Endothelial cell of umbilical vein (primary cell): ENCODE measurements around the gene KCTD6. TPM values are rescaled to one million over a fixed set of nuclear protein-coding genes. Genes with fewer than 3 reads are reported as not detected.

Experiments used
- BruUV-seq: library from RNA; stranded (reverse); fragments of 400-500 nt; replicated peaks from 2 replicates; lab custom pipeline; 2021; lab: Mats Ljungman, UMichigan
- CTCF ChIA-PET: fragments of 300-600, 350-600 bp; sonication (Branson Sonifier 250); formaldehyde crosslinking; loops from one replicate; lab custom pipeline; 2021; ENCODE audit warnings: antibody characterized with exemption, inconsistent platforms; lab: Charles Lee
- POLR2A ChIA-PET: fragments of 300-600, 350-600 bp; sonication (Branson Sonifier 250); formaldehyde crosslinking; loops from one replicate; lab custom pipeline; 2021; ENCODE audit warnings: antibody characterized with exemption, inconsistent platforms; lab: Charles Lee
- DNase-seq: peaks from one replicate; pipeline ENCODE4 v3.0.0-alpha.2; 2011; ENCODE audit warnings: low read depth, low spot score
- FAIRE-seq: peaks from 2 replicates; lab custom pipeline; 2011; peaks lifted over from hg19 to GRCh38; lab: Jason Lieb, UNC
- H2AFZ ChIP-seq: 2 replicates; pipeline ENCODE4 v1.6.0; 2012; ENCODE audit warnings: low read depth, low read length, control low read depth, inconsistent platforms
- H3K27ac ChIP-seq: 2 replicates; pipeline ENCODE4 v1.5.1; 2011; ENCODE audit warnings: low read depth, mild to moderate bottlenecking, control low read depth, low read length, moderate library complexity; ENCODE audit not compliant: insufficient read depth
- H3K27me3 ChIP-seq, 2 experiments: 2 replicates each; pipeline versions ENCODE4 v1.6.0 to v1.6.1; 2011; ENCODE audit warnings: low read length in 2 of 2, mixed read lengths in 1 of 2; ENCODE audit not compliant: control insufficient read depth in 2 of 2, insufficient read depth in 2 of 2
- H3K36me3 ChIP-seq, 2 experiments: 2 replicates in 1 of 2; 3 replicates in 1 of 2; pipeline ENCODE4 v1.5.1; 2011; ENCODE audit warnings: low read length in 2 of 2, mild to moderate bottlenecking in 1 of 2, moderate library complexity in 1 of 2; ENCODE audit not compliant: control insufficient read depth in 2 of 2, insufficient read depth in 2 of 2; ENCODE audit errors: extremely low read depth in 1 of 2
- H3K4me1 ChIP-seq: 3 replicates; pipeline ENCODE4 v1.5.1; 2011; ENCODE audit warnings: mild to moderate bottlenecking, low read length; ENCODE audit not compliant: control insufficient read depth, insufficient read depth; ENCODE audit errors: extremely low read depth
- H3K4me2 ChIP-seq: 2 replicates; pipeline ENCODE4 v1.6.1; 2011; ENCODE audit warnings: low read length, control low read depth, mixed read lengths; ENCODE audit not compliant: insufficient read depth
- H3K4me3 ChIP-seq, 3 experiments: fragments of 200-600 bp in 1 of 3; sonication (generic), shearing (Covaris generic) in 1 of 3; replicated peaks in 1 of 3; 2 replicates each; pipeline ENCODE4 v1.5.1; 2011 to 2016; ENCODE audit warnings: control low read depth in 3 of 3, low read length in 3 of 3, mild to moderate bottlenecking in 2 of 3, inconsistent platforms in 1 of 3, low read depth in 1 of 3, moderate library complexity in 1 of 3; ENCODE audit not compliant: insufficient read depth in 1 of 3
- H3K79me2 ChIP-seq: 2 replicates; pipeline ENCODE4 v1.6.0; 2012; ENCODE audit warnings: low read length, inconsistent platforms; ENCODE audit not compliant: control insufficient read depth, insufficient read depth
- H3K9ac ChIP-seq: replicated peaks from 2 replicates; pipeline ENCODE3; 2011; ENCODE audit warnings: low read length, control low read depth; ENCODE audit not compliant: insufficient read depth; ENCODE audit errors: extremely low read depth
- H3K9me1 ChIP-seq: replicated peaks from 3 replicates; pipeline ENCODE4 v1.6.0; 2011; ENCODE audit warnings: mild to moderate bottlenecking, low read length; ENCODE audit not compliant: control insufficient read depth, insufficient read depth; ENCODE audit errors: extremely low read depth
- H3K9me3 ChIP-seq: replicated peaks from 2 replicates; pipeline ENCODE4 v1.5.1; 2012; ENCODE audit warnings: low read length, inconsistent platforms; ENCODE audit not compliant: control insufficient read depth, insufficient read depth
- H4K20me1 ChIP-seq: replicated peaks from 2 replicates; pipeline ENCODE3; 2011; ENCODE audit warnings: mild to moderate bottlenecking, low read length; ENCODE audit not compliant: control insufficient read depth, insufficient read depth; ENCODE audit errors: extremely low read depth
- EZH2 ChIP-seq: IDR thresholded peaks from 2 replicates; pipeline ENCODE4 v1.6.1; 2012; ENCODE audit warnings: borderline replicate concordance, low read depth, mild to moderate bottlenecking, moderate library complexity, low read length, inconsistent platforms; ENCODE audit not compliant: severe bottlenecking
- FOS ChIP-seq: IDR thresholded peaks from 2 replicates; pipeline ENCODE4 v1.6.1; 2011; ENCODE audit warnings: mild to moderate bottlenecking, low read length, moderate library complexity, borderline replicate concordance; ENCODE audit not compliant: insufficient read depth
- GATA2 ChIP-seq: IDR thresholded peaks from 2 replicates; pipeline ENCODE4 v1.7.0; 2011; ENCODE audit warnings: low read depth, mild to moderate bottlenecking, moderate library complexity, mixed read lengths, low read length; ENCODE audit not compliant: insufficient read length, insufficient read depth
- JUN ChIP-seq: IDR thresholded peaks from 2 replicates; pipeline ENCODE4 v1.6.1; 2011; ENCODE audit warnings: borderline replicate concordance, low read depth; ENCODE audit not compliant: insufficient read length, insufficient read depth
- MYC ChIP-seq: IDR thresholded peaks from one replicate; pipeline ENCODE4 v1.6.1; 2011; ENCODE audit warnings: mild to moderate bottlenecking, low read depth, low read length
- POLR2A ChIP-seq: IDR thresholded peaks from 2 replicates; pipeline ENCODE4 v1.6.1; 2012; ENCODE audit warnings: low read depth, mild to moderate bottlenecking, control low read depth, low read length
- POLR2AphosphoS5 ChIP-seq: IDR thresholded peaks from 2 replicates; pipeline ENCODE4 v1.6.1; 2012; ENCODE audit warnings: low read depth, mild to moderate bottlenecking, control low read depth, low read length, moderate library complexity; ENCODE audit not compliant: insufficient read depth
- dilution Hi-C: fragments of 300-500 bp; cut with MboI; formaldehyde crosslinking; loops from one replicate; pipeline ENCODE4 v1.15.0; 2019; ENCODE audit warnings: low sequenced_read_pairs; ENCODE audit not compliant: extremely low pct_ligation_motif_present
- intact Hi-C: fragments of 100-400 bp; cut with micrococcal nuclease; formaldehyde crosslinking; loops from one replicate; pipeline ENCODE4 v1.10.0; 2022
- polyA plus RNA-seq, 4 experiments: library from polyadenylated mRNA; depleted of rRNA in 3 of 4; stranded (reverse) in 3 of 4; unstranded in 1 of 4; fragments of >200 nt; gene quantifications; 2 replicates each; pipeline versions ENCODE4 v1.2.1 to v1.2.3, GENCODE V29; 2011 to 2012; ENCODE audit warnings: missing spikeins in 1 of 4
- total RNA-seq: library from RNA; stranded (reverse); gene quantifications from 2 replicates; pipeline ENCODE4 v1.2.3, GENCODE V29; 2021
- TF ChIP-seq, protein P1 (sequence below): IDR thresholded peaks from 2 replicates; pipeline ENCODE4 v1.6.1; 2011; ENCODE audit not compliant: insufficient read depth, insufficient read length
- TF ChIP-seq, protein P2 (sequence below), 2 donors: IDR thresholded peaks; 1 replicate in 1 of 2; 2 replicates in 1 of 2; pipeline ENCODE4 v1.5.1; 2011; ENCODE audit warnings: low read length in 2 of 2, mild to moderate bottlenecking in 2 of 2, moderate library complexity in 2 of 2, control low read depth in 1 of 2, inconsistent platforms in 1 of 2, low read depth in 1 of 2; ENCODE audit not compliant: insufficient read depth in 1 of 2; ENCODE audit errors: extremely low read depth in 1 of 2

KCTD6 gene
- total and polyA plus RNA-seq, 2 donors (not counting 3 experiments of a cell fraction or from before 2014, with no cell fraction given) = 6.4 TPM

DNA sequence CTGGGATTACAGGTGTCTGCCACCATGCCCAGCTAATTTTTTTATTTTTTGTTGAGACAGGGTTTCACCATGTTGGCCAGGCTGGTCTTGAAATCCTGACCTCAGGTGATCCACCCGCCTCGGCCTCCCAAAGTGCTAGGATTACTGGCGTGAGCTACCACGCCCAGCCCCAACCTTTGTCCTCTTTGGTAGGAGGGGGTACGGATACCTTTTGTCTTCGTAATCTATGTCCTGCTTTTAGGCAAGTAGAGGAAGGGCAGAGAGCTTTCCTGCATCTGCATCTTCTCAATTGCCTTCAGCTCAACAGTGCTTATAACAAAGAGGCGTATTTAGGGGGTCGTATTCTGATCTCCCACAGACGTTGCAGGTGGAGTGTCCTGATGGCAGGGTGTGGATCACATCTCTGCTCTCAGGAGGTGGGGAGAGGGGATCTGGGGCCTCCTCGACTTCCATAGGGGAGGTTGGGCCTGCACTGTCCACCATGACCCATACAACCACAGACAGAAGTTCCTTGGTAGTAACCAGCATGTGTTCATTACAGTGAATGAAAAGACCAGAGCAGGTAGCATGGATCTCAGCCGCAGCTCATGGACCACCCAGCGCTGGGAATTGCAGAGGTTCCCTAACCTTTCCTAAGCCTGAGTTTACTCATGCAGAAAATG, 21.4 kb upstream of the KCTD6 start:
- no TSS peak for BruUV-seq
- Histone ChIP-seq H4K20me1 (no peaks in the 10 kb centered on the region), H3K36me3 (no peaks in the 10 kb centered on the region), H3K9me3 (no peaks in the 10 kb centered on the region), H3K4me2 (no peak overlapping the region), H3K9ac (no peak overlapping the region), H3K9me1 (no peaks in the 10 kb centered on the region), H3K27me3 (no peaks in the 10 kb centered on the region), H3K4me3 (no peak overlapping the region), H2AFZ (no peak overlapping the region), H3K79me2 (no peaks in the 10 kb centered on the region), H3K27ac (no peak overlapping the region), H3K4me1 (peaks cover 3% of the 10 kb centered on the region)
- POLR2A ChIA-PET = no interaction called here
- FAIRE-seq (no peak), DNase-seq (no peak)
- CTCF ChIA-PET = interaction anchor here (1.0 to 1.5 kb wide), 2 partner anchors 21 to 87 kb away, joined by 3 to 4 read pairs; partner anchors contain the start of gene KCTD6
- TF ChIP-seq, protein P1, sequence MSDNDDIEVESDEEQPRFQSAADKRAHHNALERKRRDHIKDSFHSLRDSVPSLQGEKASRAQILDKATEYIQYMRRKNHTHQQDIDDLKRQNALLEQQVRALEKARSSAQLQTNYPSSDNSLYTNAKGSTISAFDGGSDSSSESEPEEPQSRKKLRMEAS = no peak
- TF ChIP-seq, protein P2, sequence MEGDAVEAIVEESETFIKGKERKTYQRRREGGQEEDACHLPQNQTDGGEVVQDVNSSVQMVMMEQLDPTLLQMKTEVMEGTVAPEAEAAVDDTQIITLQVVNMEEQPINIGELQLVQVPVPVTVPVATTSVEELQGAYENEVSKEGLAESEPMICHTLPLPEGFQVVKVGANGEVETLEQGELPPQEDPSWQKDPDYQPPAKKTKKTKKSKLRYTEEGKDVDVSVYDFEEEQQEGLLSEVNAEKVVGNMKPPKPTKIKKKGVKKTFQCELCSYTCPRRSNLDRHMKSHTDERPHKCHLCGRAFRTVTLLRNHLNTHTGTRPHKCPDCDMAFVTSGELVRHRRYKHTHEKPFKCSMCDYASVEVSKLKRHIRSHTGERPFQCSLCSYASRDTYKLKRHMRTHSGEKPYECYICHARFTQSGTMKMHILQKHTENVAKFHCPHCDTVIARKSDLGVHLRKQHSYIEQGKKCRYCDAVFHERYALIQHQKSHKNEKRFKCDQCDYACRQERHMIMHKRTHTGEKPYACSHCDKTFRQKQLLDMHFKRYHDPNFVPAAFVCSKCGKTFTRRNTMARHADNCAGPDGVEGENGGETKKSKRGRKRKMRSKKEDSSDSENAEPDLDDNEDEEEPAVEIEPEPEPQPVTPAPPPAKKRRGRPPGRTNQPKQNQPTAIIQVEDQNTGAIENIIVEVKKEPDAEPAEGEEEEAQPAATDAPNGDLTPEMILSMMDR (IDR thresholded peaks at IDR 0.05; ENCODE audit: extremely low read depth in 1 of 2, insufficient read depth in 1 of 2, low read depth in 1 of 2, low read length in 2 of 2) = no peak
- TF ChIP-seq EZH2 (no peak), MYC (no peak), POLR2AphosphoS5 (no peak), POLR2A (no peak), JUN (no peak), GATA2 (no peak), FOS (no peak)
- dilution Hi-C loops = no loop called here
- intact Hi-C loops = no loop called here
